Measurements from ENCODE around the gene FXYD5. TPM values are rescaled to one million over a fixed set of nuclear protein-coding genes. Genes with fewer than 3 reads are reported as not detected.
A peak's percentile ranks its signal among the peaks of the same experiment; 100 is the strongest.

The FXYD5 gene
- total and polyA plus RNA-seq, 9 of the 15 experiments (the other 6 are each of a cell fraction or from before 2014, with no cell fraction given): 104 to 537 (median 174) TPM

DNA sequence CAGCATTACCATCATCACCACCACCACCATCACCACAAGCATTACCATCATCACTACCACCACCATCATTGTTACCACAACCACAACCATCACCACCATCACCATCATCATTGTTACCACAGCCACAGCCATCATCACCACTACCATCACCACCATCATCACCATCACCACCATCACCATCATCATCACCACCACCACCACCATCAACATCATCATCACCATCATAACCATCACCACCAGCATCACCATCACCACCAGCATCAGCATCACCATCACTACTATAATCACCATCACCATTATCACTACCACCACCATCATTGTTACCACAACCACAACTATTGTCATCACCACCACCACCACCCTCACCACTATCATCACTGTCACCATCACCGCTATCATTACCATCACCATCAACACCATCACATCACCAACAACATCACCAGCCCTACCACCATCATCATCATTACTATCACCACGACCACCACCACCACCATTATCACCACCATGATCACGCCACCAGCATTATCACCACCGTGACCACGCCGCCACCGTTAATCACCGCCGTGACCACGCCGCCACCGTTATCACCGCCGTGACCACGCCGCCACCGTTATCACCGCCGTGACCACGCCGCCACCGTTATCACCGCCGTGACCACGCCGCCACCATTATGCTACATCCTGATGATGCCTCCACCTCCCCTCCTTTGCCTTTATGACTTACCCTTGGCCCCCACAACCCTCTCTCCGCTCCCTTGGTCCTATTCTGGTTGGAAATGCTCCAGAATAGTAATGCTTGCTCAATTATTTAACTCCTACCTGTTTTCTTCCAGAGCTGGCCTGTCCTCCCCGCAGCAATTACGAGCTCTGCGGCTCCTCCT lies 48.9 kb upstream of the FXYD5 start (continued):
- TF ChIP-seq NONO (IDR thresholded peaks at IDR 0.05; ENCODE audit: low read depth in 2 of 2, low read length in 1 of 2) (no peak), RBM22 (IDR thresholded peaks at IDR 0.05; ENCODE audit: low read depth, low read length, poor library complexity, severe bottlenecking) (no peak), ZNF785 (CRISPR knock-in tag; IDR thresholded peaks at IDR 0.05) (no peak), ARID2 (IDR thresholded peaks at IDR 0.05) (no peak), PHTF2 (CRISPR knock-in tag; IDR thresholded peaks at IDR 0.05) (no peak), ZBTB49 (CRISPR knock-in tag; IDR thresholded peaks at IDR 0.05; ENCODE audit: borderline replicate concordance) (no peak), MECOM (CRISPR knock-in tag; IDR thresholded peaks at IDR 0.05) (no peak), POLR2AphosphoS2 (IDR thresholded peaks at IDR 0.05; ENCODE audit: low read length) (no peak), NBN (IDR thresholded peaks at IDR 0.05; ENCODE audit: low read depth) (no peak), RBM17 (IDR thresholded peaks at IDR 0.05; ENCODE audit: borderline replicate concordance, low read depth, low read length) (no peak), ZNF436 (CRISPR knock-in tag; IDR thresholded peaks at IDR 0.05) (no peak), ARNT (IDR thresholded peaks at IDR 0.05) (no peak; a peak in 1 of 4 replicates), ZNF23 (CRISPR knock-in tag; IDR thresholded peaks at IDR 0.05) (no peak), ELF2 (CRISPR knock-in tag; IDR thresholded peaks at IDR 0.05) (no peak), ZNF197 (CRISPR knock-in tag; IDR thresholded peaks at IDR 0.05; ENCODE audit: low read depth) (no peak), ZFP1 (CRISPR knock-in tag; IDR thresholded peaks at IDR 0.05) (no peak), NR1H2 (CRISPR knock-in tag; IDR thresholded peaks at IDR 0.05) (no peak), RCOR1 (IDR thresholded peaks at IDR 0.05; ENCODE audit: borderline replicate concordance in 1 of 2, low read depth in 2 of 2, low read length in 2 of 2) (peak in 1 of 2 experiments; percentile 40; a peak in 1 of 4 replicates), ZNF41 (CRISPR knock-in tag; conservative IDR thresholded peaks at IDR 0.05) (no peak), ZNF311 (CRISPR knock-in tag; IDR thresholded peaks at IDR 0.05) (no peak), SOX6 (IDR thresholded peaks at IDR 0.05) (peak; percentile 45; the same call in 1 of the 2 replicates), PHF21A (IDR thresholded peaks at IDR 0.05; ENCODE audit: borderline replicate concordance, low read depth) (no peak), ZNF589 (CRISPR knock-in tag; IDR thresholded peaks at IDR 0.05; ENCODE audit: low read depth) (no peak), HOXB6 (CRISPR knock-in tag; IDR thresholded peaks at IDR 0.05; ENCODE audit: borderline replicate concordance) (no peak)
- TF ChIP-seq, protein P1, sequence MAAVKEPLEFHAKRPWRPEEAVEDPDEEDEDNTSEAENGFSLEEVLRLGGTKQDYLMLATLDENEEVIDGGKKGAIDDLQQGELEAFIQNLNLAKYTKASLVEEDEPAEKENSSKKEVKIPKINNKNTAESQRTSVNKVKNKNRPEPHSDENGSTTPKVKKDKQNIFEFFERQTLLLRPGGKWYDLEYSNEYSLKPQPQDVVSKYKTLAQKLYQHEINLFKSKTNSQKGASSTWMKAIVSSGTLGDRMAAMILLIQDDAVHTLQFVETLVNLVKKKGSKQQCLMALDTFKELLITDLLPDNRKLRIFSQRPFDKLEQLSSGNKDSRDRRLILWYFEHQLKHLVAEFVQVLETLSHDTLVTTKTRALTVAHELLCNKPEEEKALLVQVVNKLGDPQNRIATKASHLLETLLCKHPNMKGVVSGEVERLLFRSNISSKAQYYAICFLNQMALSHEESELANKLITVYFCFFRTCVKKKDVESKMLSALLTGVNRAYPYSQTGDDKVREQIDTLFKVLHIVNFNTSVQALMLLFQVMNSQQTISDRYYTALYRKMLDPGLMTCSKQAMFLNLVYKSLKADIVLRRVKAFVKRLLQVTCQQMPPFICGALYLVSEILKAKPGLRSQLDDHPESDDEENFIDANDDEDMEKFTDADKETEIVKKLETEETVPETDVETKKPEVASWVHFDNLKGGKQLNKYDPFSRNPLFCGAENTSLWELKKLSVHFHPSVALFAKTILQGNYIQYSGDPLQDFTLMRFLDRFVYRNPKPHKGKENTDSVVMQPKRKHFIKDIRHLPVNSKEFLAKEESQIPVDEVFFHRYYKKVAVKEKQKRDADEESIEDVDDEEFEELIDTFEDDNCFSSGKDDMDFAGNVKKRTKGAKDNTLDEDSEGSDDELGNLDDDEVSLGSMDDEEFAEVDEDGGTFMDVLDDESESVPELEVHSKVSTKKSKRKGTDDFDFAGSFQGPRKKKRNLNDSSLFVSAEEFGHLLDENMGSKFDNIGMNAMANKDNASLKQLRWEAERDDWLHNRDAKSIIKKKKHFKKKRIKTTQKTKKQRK (IDR thresholded peaks at IDR 0.05; ENCODE audit: borderline replicate concordance, low read depth, low read length): no peak
